Islet precursor cell (in vitro differentiated cells): ENCODE results near the gene OR1E1.
"Not testable (repeated sequence)": the region's sequence is repeated elsewhere in the genome, so short reads cannot be mapped to it uniquely, and the experiment has no call there.

ENCODE experiments used
- DNase-seq: peaks from one replicate; pipeline ENCODE4 v3.0.0-alpha.2; 2018

OR1E1 gene

GRCh38 chr17:3398310-3398709, at the start of gene OR1E1:
Gene OR1E1 (minus strand): TSS chr17:3398410. CDS start chr17:3398410, 0 bp downstream.
- DNase-seq: no peak

- DNase-seq: peak; percentile 73
These were observed 49.4 kb upstream of the OR1E1 start for GRCh38 chr17:3447625-3448024.

GRCh38 chr17:3440451-3440850, 42.2 kb upstream of the OR1E1 start:
- DNase-seq: no peak

- DNase-seq: no peak
These were observed 40.2 kb upstream of the OR1E1 start for GRCh38 chr17:3438368-3438767.

GRCh38 chr17:3433741-3434140, 35.5 kb upstream of the OR1E1 start, which contains the start of gene OR1E2:
Gene OR1E2 (minus strand): TSS chr17:3433841. CDS start chr17:3433841, 0 bp downstream.
- no peak for DNase-seq

- DNase-seq: peak; percentile 66
These were observed 35.0 kb upstream of the OR1E1 start for GRCh38 chr17:3433215-3433614.

- no peak for DNase-seq
These were observed 20.0 kb upstream of the OR1E1 start for GRCh38 chr17:3418222-3418621.

GRCh38 chr17:3415610-3416009, 17.4 kb upstream of the OR1E1 start:
- DNase-seq: no peak

GRCh38 chr17:3412216-3412615, 14.0 kb upstream of the OR1E1 start:
- not testable (repeated sequence) for DNase-seq

- DNase-seq: no peak
These were observed 12.9 kb upstream of the OR1E1 start, which contains the start of gene OR3A3 for GRCh38 chr17:3411070-3411469. Gene OR3A3 (plus strand): TSS chr17:3411370.

GRCh38 chr17:3403856-3404255, 5.6 kb upstream of the OR1E1 start:
- DNase-seq: not testable (repeated sequence)

- no peak for DNase-seq
These were observed 3.6 kb upstream of the OR1E1 start for GRCh38 chr17:3401786-3402185.

GRCh38 chr17:3400055-3400454, 1.8 kb upstream of the OR1E1 start:
- no peak for DNase-seq

- not testable (repeated sequence) for DNase-seq
These were observed 409 bp downstream of the OR1E1 start for GRCh38 chr17:3397801-3398200.

GRCh38 chr17:3389791-3390190, 8.4 kb downstream of the OR1E1 start:
- no peak for DNase-seq

- no peak for DNase-seq
These were observed 12.1 kb downstream of the OR1E1 start, which contains the start of gene OR3A2 for GRCh38 chr17:3385869-3386816. Gene OR3A2 (minus strand): TSS chr17:3386308.

GRCh38 chr17:3381957-3382356, 16.3 kb downstream of the OR1E1 start:
- DNase-seq: no peak

- no peak for DNase-seq
These were observed 19.9 kb downstream of the OR1E1 start for GRCh38 chr17:3378321-3378720.

GRCh38 chr17:3371167-3371566, 27.0 kb downstream of the OR1E1 start:
- not testable (repeated sequence) for DNase-seq
